ENCODE data around the gene FGF14. TPM values are rescaled to one million over a fixed set of nuclear protein-coding genes. Genes with fewer than 3 reads are reported as not detected.
A peak's percentile ranks its signal among the peaks of the same experiment; 100 is the strongest.

Gene FGF14
- total and polyA plus RNA-seq, 3 experiments from 2014 or later, result not detected

- CTCF ChIA-PET, result no interaction called here
- H3K4me3 ChIP-seq (ENCODE audit: low read length), result no peak overlapping the region
- H3K27me3 Mint-ChIP-seq, result no peaks in the 10 kb centered on the region
These were observed 229.4 kb downstream of the FGF14 start for GRCh38 chr13:102172406-102172805.

GRCh38 chr13:102170305-102170704 lies 231.5 kb downstream of the FGF14 start:
- no peaks in the 10 kb centered on the region for H3K27me3 Mint-ChIP-seq
- no peaks in the 10 kb centered on the region for H3K4me1 ChIP-seq (ENCODE audit: insufficient read depth, low read length)
- no peak overlapping the region for H3K4me3 Mint-ChIP-seq
- H3K4me3 ChIP-seq (ENCODE audit: low read length), result no peak overlapping the region
- DNase-seq, result no peak
- H3K4me1 Mint-ChIP-seq, result no peaks in the 10 kb centered on the region
- peaks cover 0 to 8% (median 1%) of the 10 kb centered on the region in 5 donors for H3K9me3 Mint-ChIP-seq
- POLR2A ChIA-PET, result no interaction called here
- H3K9me3 ChIP-seq (ENCODE audit: low read length), result no peaks in the 10 kb centered on the region
- CTCF ChIA-PET, result no interaction called here
- H3K27ac Mint-ChIP-seq, result no peak overlapping the region
- H3K27ac ChIP-seq (ENCODE audit: low read depth, low read length), result no peak overlapping the region
- H3K36me3 ChIP-seq (ENCODE audit: insufficient read depth, low read length), result no peaks in the 10 kb centered on the region
- no peaks in the 10 kb centered on the region for H3K36me3 Mint-ChIP-seq
- no peaks in the 10 kb centered on the region for H3K27me3 ChIP-seq (ENCODE audit: insufficient read depth, low read length, poor library complexity, severe bottlenecking)

More at GRCh38 chr13:102172406-102172805, 229.4 kb downstream of the FGF14 start:
- Mint-ChIP-seq H3K4me3 (no peak overlapping the region), H3K4me1 (no peaks in the 10 kb centered on the region), H3K9me3 (peaks cover 0 to 7% (median 1%) of the 10 kb centered on the region in 5 donors), H3K27ac (no peak overlapping the region), H3K36me3 (no peaks in the 10 kb centered on the region)
- DNase-seq, result no peak
- Histone ChIP-seq H3K36me3 (ENCODE audit: insufficient read depth, low read length) (no peaks in the 10 kb centered on the region), H3K27me3 (ENCODE audit: insufficient read depth, low read length, poor library complexity, severe bottlenecking) (no peaks in the 10 kb centered on the region), H3K4me1 (ENCODE audit: insufficient read depth, low read length) (no peaks in the 10 kb centered on the region), H3K9me3 (ENCODE audit: low read length) (no peaks in the 10 kb centered on the region), H3K27ac (ENCODE audit: low read depth, low read length) (no peak overlapping the region)
- POLR2A ChIA-PET, result no interaction called here

DNA sequence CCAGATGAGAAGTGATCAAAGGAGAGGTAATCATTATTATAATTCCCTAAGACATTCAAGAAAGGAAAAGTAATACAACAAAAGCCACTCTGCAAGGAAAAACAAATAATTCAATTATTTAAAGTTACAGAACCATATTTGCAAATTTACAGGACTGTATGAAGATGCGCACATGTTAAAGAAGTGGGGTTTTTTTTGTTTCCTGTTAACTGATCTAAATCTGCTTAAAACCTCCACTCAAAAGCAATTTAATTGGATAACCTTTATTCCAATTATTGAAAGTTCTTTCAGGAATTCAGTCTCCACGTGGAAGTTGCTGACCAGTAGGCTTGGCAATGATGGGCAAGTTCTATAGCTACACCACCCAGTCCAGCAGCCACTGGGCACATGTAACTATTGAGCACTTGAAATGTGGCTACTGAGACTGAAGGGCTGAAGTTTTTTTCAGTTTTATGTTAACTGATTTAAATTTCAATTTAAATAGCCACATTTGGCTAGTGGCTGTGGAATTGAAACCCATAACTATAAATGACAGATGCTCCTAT lies 232.3 kb downstream of the FGF14 start:
- ChIA-PET CTCF (no interaction called here), POLR2A (no interaction called here)
- Mint-ChIP-seq H3K4me1 (no peaks in the 10 kb centered on the region), H3K36me3 (no peaks in the 10 kb centered on the region), H3K9me3 (peaks cover 0 to 4% (median 2%) of the 10 kb centered on the region in 5 donors), H3K27me3 (no peaks in the 10 kb centered on the region), H3K4me3 (no peak overlapping the region), H3K27ac (no peak overlapping the region)
- no peaks in the 10 kb centered on the region for H3K4me1 ChIP-seq (ENCODE audit: insufficient read depth, low read length)
- no peaks in the 10 kb centered on the region for H3K36me3 ChIP-seq (ENCODE audit: insufficient read depth, low read length)
- H3K4me3 ChIP-seq (ENCODE audit: low read length), result no peak overlapping the region
- H3K27me3 ChIP-seq (ENCODE audit: insufficient read depth, low read length, poor library complexity, severe bottlenecking), result no peaks in the 10 kb centered on the region
- H3K9me3 ChIP-seq (ENCODE audit: low read length), result no peaks in the 10 kb centered on the region
- no peak overlapping the region for H3K27ac ChIP-seq (ENCODE audit: low read depth, low read length)
- DNase-seq, result no peak

GRCh38 chr13:102152790-102153189 lies 249.1 kb downstream of the FGF14 start:
- no peaks in the 10 kb centered on the region for H3K9me3 ChIP-seq (ENCODE audit: low read length)
- no peaks in the 10 kb centered on the region for H3K4me1 ChIP-seq (ENCODE audit: insufficient read depth, low read length)
- no peak overlapping the region for H3K4me3 ChIP-seq (ENCODE audit: low read length)
- peaks cover 0 to 2% (median 0%) of the 10 kb centered on the region in 5 donors for H3K9me3 Mint-ChIP-seq
- H3K36me3 ChIP-seq (ENCODE audit: insufficient read depth, low read length), result no peaks in the 10 kb centered on the region
- H3K27ac ChIP-seq (ENCODE audit: low read depth, low read length), result no peak overlapping the region
- no peak overlapping the region for H3K4me3 Mint-ChIP-seq
- CTCF ChIA-PET, result no interaction called here
- no peak for DNase-seq
- peak overlapping the region in 1 of 8 donors; percentile 29 for H3K27ac Mint-ChIP-seq
- POLR2A ChIA-PET, result no interaction called here
- H3K27me3 ChIP-seq (ENCODE audit: insufficient read depth, low read length, poor library complexity, severe bottlenecking), result no peaks in the 10 kb centered on the region
- no peaks in the 10 kb centered on the region for H3K4me1 Mint-ChIP-seq
- no peaks in the 10 kb centered on the region for H3K36me3 Mint-ChIP-seq
- H3K27me3 Mint-ChIP-seq, result peaks cover 0 to 3% of the 10 kb centered on the region in 2 donors

GRCh38 chr13:102147353-102147752 lies 254.5 kb downstream of the FGF14 start:
- no peaks in the 10 kb centered on the region for H3K27me3 ChIP-seq (ENCODE audit: insufficient read depth, low read length, poor library complexity, severe bottlenecking)

GRCh38 chr13:102145750-102146149 lies 256.1 kb downstream of the FGF14 start:
- CTCF ChIA-PET, result no interaction called here
- DNase-seq, result no peak
- POLR2A ChIA-PET, result no interaction called here
- no peaks in the 10 kb centered on the region for H3K27me3 Mint-ChIP-seq
- no peaks in the 10 kb centered on the region for H3K9me3 Mint-ChIP-seq
- H3K4me1 ChIP-seq (ENCODE audit: insufficient read depth, low read length), result no peaks in the 10 kb centered on the region
- H3K9me3 ChIP-seq (ENCODE audit: low read length), result no peaks in the 10 kb centered on the region
- no peak overlapping the region for H3K4me3 ChIP-seq (ENCODE audit: low read length)
- H3K27ac ChIP-seq (ENCODE audit: low read depth, low read length), result no peak overlapping the region
- H3K4me1 Mint-ChIP-seq, result no peaks in the 10 kb centered on the region
- no peak overlapping the region for H3K4me3 Mint-ChIP-seq
- no peaks in the 10 kb centered on the region for H3K36me3 Mint-ChIP-seq
- H3K27me3 ChIP-seq (ENCODE audit: insufficient read depth, low read length, poor library complexity, severe bottlenecking), result no peaks in the 10 kb centered on the region
- H3K36me3 ChIP-seq (ENCODE audit: insufficient read depth, low read length), result no peaks in the 10 kb centered on the region
- H3K27ac Mint-ChIP-seq, result no peak overlapping the region

More at GRCh38 chr13:102147353-102147752, 254.5 kb downstream of the FGF14 start:
- no peaks in the 10 kb centered on the region for H3K4me1 Mint-ChIP-seq
- H3K4me3 Mint-ChIP-seq, result no peak overlapping the region
- no peaks in the 10 kb centered on the region for H3K9me3 Mint-ChIP-seq
- no peak overlapping the region for H3K27ac Mint-ChIP-seq
- CTCF ChIA-PET, result no interaction called here
- Histone ChIP-seq H3K4me1 (ENCODE audit: insufficient read depth, low read length) (no peaks in the 10 kb centered on the region), H3K27ac (ENCODE audit: low read depth, low read length) (no peak overlapping the region), H3K36me3 (ENCODE audit: insufficient read depth, low read length) (no peaks in the 10 kb centered on the region), H3K9me3 (ENCODE audit: low read length) (no peaks in the 10 kb centered on the region), H3K4me3 (ENCODE audit: low read length) (no peak overlapping the region)
- DNase-seq, result no peak
- no peaks in the 10 kb centered on the region for H3K36me3 Mint-ChIP-seq
- no peaks in the 10 kb centered on the region for H3K27me3 Mint-ChIP-seq
- POLR2A ChIA-PET, result no interaction called here

DNA sequence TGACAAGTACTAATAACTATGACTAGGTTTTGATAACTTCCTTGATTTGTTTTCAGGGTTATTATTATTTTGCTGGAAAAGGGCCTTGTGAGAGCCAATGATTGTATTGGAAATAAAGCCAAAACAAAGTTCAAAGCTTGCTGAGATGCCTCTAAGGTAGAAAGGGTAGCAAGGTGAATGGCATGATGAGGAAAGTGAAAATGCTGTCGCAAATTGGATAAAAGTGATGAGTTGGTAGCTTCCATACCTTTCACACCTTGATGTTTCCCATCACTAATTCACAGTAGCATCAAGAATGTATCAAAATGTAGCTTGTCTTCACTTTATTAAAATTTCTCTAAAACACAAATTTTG lies 259.4 kb downstream of the FGF14 start:
- Histone ChIP-seq H3K27ac (ENCODE audit: low read depth, low read length) (no peak overlapping the region), H3K4me3 (ENCODE audit: low read length) (no peak overlapping the region), H3K36me3 (ENCODE audit: insufficient read depth, low read length) (no peaks in the 10 kb centered on the region), H3K27me3 (ENCODE audit: insufficient read depth, low read length, poor library complexity, severe bottlenecking) (no peaks in the 10 kb centered on the region), H3K9me3 (ENCODE audit: low read length) (no peaks in the 10 kb centered on the region), H3K4me1 (ENCODE audit: insufficient read depth, low read length) (no peaks in the 10 kb centered on the region)
- peak overlapping the region in 1 of 8 donors; percentile 35 for H3K27ac Mint-ChIP-seq
- no peaks in the 10 kb centered on the region for H3K36me3 Mint-ChIP-seq
- CTCF ChIA-PET, result no interaction called here
- H3K4me3 Mint-ChIP-seq, result no peak overlapping the region
- DNase-seq, result no peak
- POLR2A ChIA-PET, result no interaction called here
- H3K27me3 Mint-ChIP-seq, result no peaks in the 10 kb centered on the region
- H3K9me3 Mint-ChIP-seq, result no peaks in the 10 kb centered on the region
- H3K4me1 Mint-ChIP-seq, result no peaks in the 10 kb centered on the region

DNA sequence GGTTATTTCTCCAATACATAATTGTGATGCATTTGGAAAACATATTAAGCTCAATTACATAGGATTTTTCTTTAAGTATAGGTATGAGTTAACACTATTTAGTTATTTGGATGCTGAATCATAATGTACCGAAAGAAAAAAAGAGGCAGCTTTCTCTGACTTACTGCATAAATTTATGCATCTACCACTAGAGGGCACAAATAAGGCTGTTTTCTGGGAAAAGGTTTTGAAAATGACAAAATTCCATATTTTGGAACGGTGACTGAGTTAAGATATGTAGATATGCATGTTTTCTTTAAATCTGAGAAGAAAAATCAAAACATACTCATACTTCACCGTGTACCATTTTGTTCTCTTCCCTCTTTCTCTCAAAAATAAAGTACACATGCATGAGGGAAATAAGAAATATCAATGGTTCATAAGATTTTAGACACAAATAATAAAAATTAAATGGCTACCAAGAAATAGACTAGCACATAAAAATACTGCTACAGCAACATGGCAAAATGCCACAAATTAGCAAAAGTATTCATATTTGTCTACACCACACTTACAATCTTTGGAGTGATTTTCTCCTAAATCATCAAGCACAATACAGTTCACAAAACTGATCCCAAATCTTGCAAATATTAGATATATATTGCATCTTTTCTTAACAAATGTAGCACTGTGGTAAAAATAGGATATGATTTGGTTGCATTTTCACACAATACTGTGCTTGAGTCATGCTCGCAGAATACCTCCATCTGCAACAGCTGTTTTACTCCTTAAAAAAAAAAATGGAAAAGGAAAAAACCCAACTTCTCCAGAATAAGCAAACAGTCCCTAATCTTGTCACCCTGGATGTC lies 260.0 kb downstream of the FGF14 start:
- no peak overlapping the region for H3K27ac Mint-ChIP-seq
- Histone ChIP-seq H3K27ac (ENCODE audit: low read depth, low read length) (no peak overlapping the region), H3K4me1 (ENCODE audit: insufficient read depth, low read length) (no peaks in the 10 kb centered on the region), H3K27me3 (ENCODE audit: insufficient read depth, low read length, poor library complexity, severe bottlenecking) (no peaks in the 10 kb centered on the region), H3K9me3 (ENCODE audit: low read length) (no peaks in the 10 kb centered on the region), H3K4me3 (ENCODE audit: low read length) (no peak overlapping the region), H3K36me3 (ENCODE audit: insufficient read depth, low read length) (no peaks in the 10 kb centered on the region)
- H3K36me3 Mint-ChIP-seq, result no peaks in the 10 kb centered on the region
- H3K4me3 Mint-ChIP-seq, result no peak overlapping the region
- H3K9me3 Mint-ChIP-seq, result no peaks in the 10 kb centered on the region
- no peak for DNase-seq
- ChIA-PET POLR2A (no interaction called here), CTCF (no interaction called here)
- no peaks in the 10 kb centered on the region for H3K4me1 Mint-ChIP-seq
- H3K27me3 Mint-ChIP-seq, result no peaks in the 10 kb centered on the region

All from CD8-positive, alpha-beta memory T cell (primary cell).